ENCODE data around the gene HERC2. TPM values are rescaled to one million over a fixed set of nuclear protein-coding genes. Genes with fewer than 3 reads are reported as not detected.

HERC2 gene
- total and polyA plus RNA-seq, 12 donors = 24.9 to 63.0 (median 52.1) TPM

DNA sequence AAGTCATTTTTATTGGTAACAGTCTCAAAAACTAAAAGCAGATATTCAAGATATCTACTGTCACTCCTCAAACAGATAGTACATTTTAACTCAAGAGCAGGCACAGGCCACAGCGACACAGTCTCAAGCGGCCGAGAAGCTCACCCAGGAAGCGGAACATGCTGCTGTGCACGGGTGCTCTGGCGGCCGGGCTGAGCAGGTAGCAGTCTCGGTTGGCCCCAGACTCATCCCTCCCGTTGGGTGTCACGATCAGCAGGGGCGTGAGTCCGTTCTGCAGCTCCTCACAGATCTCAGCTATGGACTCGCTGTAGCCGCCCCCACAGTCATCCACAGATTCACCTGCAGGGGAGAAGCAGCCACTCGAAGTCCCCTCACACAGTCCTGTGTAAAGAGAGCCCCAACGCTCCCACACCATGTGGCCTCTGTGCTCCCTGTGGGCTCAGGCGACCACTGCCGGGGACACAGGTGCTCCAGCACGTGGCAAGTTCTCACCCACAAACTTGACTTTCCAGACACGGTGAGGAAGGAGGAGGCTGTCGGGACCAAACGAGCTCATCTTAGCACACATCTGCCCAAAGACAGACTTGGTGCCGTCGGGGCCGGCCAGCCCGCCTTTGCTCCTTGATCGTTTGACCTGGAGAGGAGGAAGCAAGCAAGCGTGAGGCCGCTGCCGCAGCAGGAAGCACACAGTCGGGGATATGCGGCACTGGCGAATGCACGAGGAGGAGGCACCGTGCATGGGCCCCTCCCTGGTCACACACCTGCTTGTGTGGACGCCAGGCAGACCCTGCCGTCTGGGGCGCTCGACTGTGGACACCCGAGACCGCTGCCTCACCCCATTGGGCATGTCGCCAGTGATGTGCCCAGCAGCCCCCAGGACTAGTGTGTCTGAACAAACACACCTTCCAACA is 205.2 kb downstream of the HERC2 start:
- H3K4me3 ChIP-seq = no peak overlapping the region
- TF ChIP-seq, protein P1, sequence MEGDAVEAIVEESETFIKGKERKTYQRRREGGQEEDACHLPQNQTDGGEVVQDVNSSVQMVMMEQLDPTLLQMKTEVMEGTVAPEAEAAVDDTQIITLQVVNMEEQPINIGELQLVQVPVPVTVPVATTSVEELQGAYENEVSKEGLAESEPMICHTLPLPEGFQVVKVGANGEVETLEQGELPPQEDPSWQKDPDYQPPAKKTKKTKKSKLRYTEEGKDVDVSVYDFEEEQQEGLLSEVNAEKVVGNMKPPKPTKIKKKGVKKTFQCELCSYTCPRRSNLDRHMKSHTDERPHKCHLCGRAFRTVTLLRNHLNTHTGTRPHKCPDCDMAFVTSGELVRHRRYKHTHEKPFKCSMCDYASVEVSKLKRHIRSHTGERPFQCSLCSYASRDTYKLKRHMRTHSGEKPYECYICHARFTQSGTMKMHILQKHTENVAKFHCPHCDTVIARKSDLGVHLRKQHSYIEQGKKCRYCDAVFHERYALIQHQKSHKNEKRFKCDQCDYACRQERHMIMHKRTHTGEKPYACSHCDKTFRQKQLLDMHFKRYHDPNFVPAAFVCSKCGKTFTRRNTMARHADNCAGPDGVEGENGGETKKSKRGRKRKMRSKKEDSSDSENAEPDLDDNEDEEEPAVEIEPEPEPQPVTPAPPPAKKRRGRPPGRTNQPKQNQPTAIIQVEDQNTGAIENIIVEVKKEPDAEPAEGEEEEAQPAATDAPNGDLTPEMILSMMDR (IDR thresholded peaks at IDR 0.05) = no peak
- TF ChIP-seq POLR2A (IDR thresholded peaks at IDR 0.05) = no peak
- DNase-seq = no peak
- no peaks in the 10 kb centered on the region for H3K4me1 ChIP-seq (replicated peaks in 1 of 2)
- H3K9me3 ChIP-seq (replicated peaks in 1 of 3) = no peaks in the 10 kb centered on the region
- 93 to 94% (median 94%) methylated on average over 30 to 42 of the region's 42 CpGs for WGBS, 4 donors
- no peak overlapping the region for H3K27ac ChIP-seq
- intact Hi-C loops (cut with DNase I) = loop anchor here in 1 of 2 donors (10.0 kb wide), 1 partner anchor 1232 kb away; no protein-coding TSS in a partner anchor
- H3K27me3 ChIP-seq = no peaks in the 10 kb centered on the region
- H3K36me3 ChIP-seq (replicated peaks in 1 of 2) = peaks cover 0 to 80% of the 10 kb centered on the region in 2 donors

GRCh38 chr15:28115871-28116270 is 206.1 kb downstream of the HERC2 start:
- Histone ChIP-seq H3K27me3 (no peaks in the 10 kb centered on the region), H3K9me3 (replicated peaks in 1 of 3) (no peaks in the 10 kb centered on the region), H3K4me3 (no peak overlapping the region), H3K36me3 (replicated peaks in 1 of 2) (peaks cover 0 to 79% of the 10 kb centered on the region in 2 donors), H3K4me1 (replicated peaks in 1 of 2) (no peaks in the 10 kb centered on the region), H3K27ac (no peak overlapping the region)
- TF ChIP-seq, protein P1 (IDR thresholded peaks at IDR 0.05) = no peak
- no peak for TF ChIP-seq POLR2A (IDR thresholded peaks at IDR 0.05)
- intact Hi-C loops (cut with DNase I) = loop anchor here in 1 of 2 donors (10.0 kb wide), 1 partner anchor 1231 kb away; no protein-coding TSS in a partner anchor
- no peak for DNase-seq
- 88 to 90% (median 89%) methylated on average over 13 of the region's 13 CpGs for WGBS, 4 donors

- Histone ChIP-seq H3K9me3 (replicated peaks in 1 of 3) (no peaks in the 10 kb centered on the region), H3K27ac (no peak overlapping the region), H3K4me3 (no peak overlapping the region), H3K36me3 (replicated peaks in 1 of 2) (peaks cover 0 to 70% of the 10 kb centered on the region in 2 donors), H3K27me3 (no peaks in the 10 kb centered on the region), H3K4me1 (replicated peaks in 1 of 2) (no peaks in the 10 kb centered on the region)
- intact Hi-C loops (cut with DNase I) = loop anchor here in 1 of 2 donors (10.0 kb wide), 1 partner anchor 1230 kb away; no protein-coding TSS in a partner anchor
- peak in 1 of 7 donors; percentile 49 for DNase-seq
- WGBS, 4 donors = 93 to 95% (median 95%) methylated on average over 18 to 23 of the region's 23 CpGs
- TF ChIP-seq POLR2A (IDR thresholded peaks at IDR 0.05) = no peak
- TF ChIP-seq, protein P1 (IDR thresholded peaks at IDR 0.05) = no peak
Observed at GRCh38 chr15:28114721-28115622, 207.0 kb downstream of the HERC2 start.

DNA sequence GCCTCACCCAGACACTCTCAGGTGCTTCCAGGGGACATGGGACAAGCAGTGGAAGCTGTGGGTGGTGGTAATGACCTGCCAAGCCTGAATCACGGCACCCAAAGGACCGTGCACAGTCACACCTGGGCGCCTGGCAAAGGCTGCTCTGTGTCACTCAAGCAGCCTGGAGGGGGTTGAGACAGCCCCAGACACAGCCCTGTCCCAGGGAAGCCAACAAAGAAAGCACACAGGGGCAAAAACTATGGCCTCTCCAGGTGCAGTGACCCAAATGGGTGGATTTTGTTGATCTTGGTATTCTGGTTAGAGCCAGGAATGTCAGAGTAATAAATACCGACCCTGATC is 207.9 kb downstream of the HERC2 start:
- intact Hi-C loops (cut with DNase I) = loop anchor here in 1 of 2 donors (10.0 kb wide), 1 partner anchor 1229 kb away; no protein-coding TSS in a partner anchor
- Histone ChIP-seq H3K4me1 (replicated peaks in 1 of 2) (no peaks in the 10 kb centered on the region), H3K27me3 (no peaks in the 10 kb centered on the region), H3K9me3 (replicated peaks in 1 of 3) (no peaks in the 10 kb centered on the region), H3K36me3 (replicated peaks in 1 of 2) (peaks cover 0 to 67% of the 10 kb centered on the region in 2 donors), H3K4me3 (no peak overlapping the region), H3K27ac (no peak overlapping the region)
- DNase-seq = peak in 1 of 7 donors; percentile 20
- 93 to 100% (median 96%) methylated on average over 4 of the region's 4 CpGs for WGBS, 4 donors
- TF ChIP-seq, protein P1 (IDR thresholded peaks at IDR 0.05) = no peak
- TF ChIP-seq POLR2A (IDR thresholded peaks at IDR 0.05) = no peak
